ENCODE data around the gene ADIG. TPM values are rescaled to one million over a fixed set of nuclear protein-coding genes. Genes with fewer than 3 reads are reported as not detected.

Gene ADIG
- total RNA-seq, 1 donor from 2014 or later: not detected

Other genes with a start within 250 kb of the ADIG start
- gene LBP, start 234.7 kb upstream of the ADIG start, total RNA-seq: not detected in 2 replicates
- gene SNHG17, start 145.9 kb upstream of the ADIG start, total RNA-seq: 99.8 and 111 TPM in 2 replicates
- 28.3 and 29.8 TPM in 2 replicates for gene RALGAPB, start 108.4 kb upstream of the ADIG start, total RNA-seq
- gene ARHGAP40, start 20.6 kb downstream of the ADIG start, total RNA-seq: not detected in 2 replicates
- not detected in 2 replicates for gene SLC32A1, start 143.3 kb downstream of the ADIG start, total RNA-seq
- 15.2 and 15.8 TPM in 2 replicates for gene ACTR5, start 167.3 kb downstream of the ADIG start, total RNA-seq
- 133 TPM in 2 replicates for gene PPP1R16B, start 224.5 kb downstream of the ADIG start, total RNA-seq

All from activated CD4-positive, alpha-beta T cell treated with anti-CD3 and anti-CD28 coated beads, Interleukin-2, amount 10 ng/mL, durations not matched to agents 24 days and 14 days (primary cell).